HepG2 (cell line): Measurements from ENCODE around the gene WBP1. TPM values are rescaled to one million over a fixed set of nuclear protein-coding genes. Genes with fewer than 3 reads are reported as not detected.

Experiments used
- AGO1 ChIP-seq: fragments of 200-400 bp; formaldehyde crosslinking; IDR thresholded peaks from 2 replicates; pipeline ENCODE4 v1.6.1; 2017; ENCODE audit warnings: mild to moderate bottlenecking, low read depth, low read length, moderate library complexity; ENCODE audit not compliant: poor library complexity, severe bottlenecking
- AKAP8 ChIP-seq: sonication (generic); formaldehyde crosslinking; IDR thresholded peaks from 2 replicates; pipeline ENCODE4 v1.5.1; 2020; ENCODE audit warnings: mild to moderate bottlenecking, missing genetic modification reagents
- GFI1 ChIP-seq: sonication (generic); formaldehyde crosslinking; IDR thresholded peaks from 2 replicates; pipeline ENCODE4 v1.5.0; 2020; ENCODE audit warnings: missing genetic modification reagents, mild to moderate bottlenecking, borderline replicate concordance
- GZF1 ChIP-seq: sonication (generic); formaldehyde crosslinking; IDR thresholded peaks from 2 replicates; pipeline ENCODE4 v1.5.1; 2020; ENCODE audit warnings: mild to moderate bottlenecking, missing genetic modification reagents
- KAT7 ChIP-seq: IDR thresholded peaks from 2 replicates; pipeline ENCODE4 v1.6.1; 2018; ENCODE audit warnings: borderline replicate concordance, missing compliant biosample characterization
- KDM5B ChIP-seq: sonication (generic); formaldehyde crosslinking; IDR thresholded peaks from 2 replicates; pipeline ENCODE4 v1.4.0; 2020; ENCODE audit warnings: missing genetic modification reagents, mild to moderate bottlenecking, borderline replicate concordance
- NFIC ChIP-seq: IDR thresholded peaks from 2 replicates; pipeline ENCODE4 v1.6.1; 2012; ENCODE audit warnings: mild to moderate bottlenecking, low read length, inconsistent platforms
- NR2C2 ChIP-seq: sonication (generic); formaldehyde crosslinking; IDR thresholded peaks from 2 replicates; pipeline ENCODE4 v1.4.0; 2020; ENCODE audit warnings: missing genetic modification reagents, mild to moderate bottlenecking, moderate library complexity, borderline replicate concordance
- RFXAP ChIP-seq: sonication (generic); formaldehyde crosslinking; IDR thresholded peaks from 2 replicates; pipeline ENCODE4 v1.4.0; 2020; ENCODE audit warnings: missing genetic modification reagents, borderline replicate concordance
- SP4 ChIP-seq: sonication (generic); formaldehyde crosslinking; IDR thresholded peaks from 2 replicates; pipeline ENCODE4 v1.8.1; 2023; ENCODE audit warnings: mild to moderate bottlenecking, missing genetic modification reagents
- SRSF4 ChIP-seq: fragments of 200-400 bp; formaldehyde crosslinking; IDR thresholded peaks from one replicate; pipeline ENCODE4 v1.6.1; 2018; ENCODE audit warnings: mild to moderate bottlenecking, low read depth, low read length, moderate library complexity; ENCODE audit not compliant: poor library complexity, severe bottlenecking
- ZMYM4 ChIP-seq: sonication (generic); formaldehyde crosslinking; IDR thresholded peaks from 2 replicates; pipeline ENCODE4 v1.8.1; 2023; ENCODE audit warnings: mild to moderate bottlenecking, missing genetic modification reagents
- polyA plus RNA-seq, 8 experiments: library from polyadenylated mRNA; depleted of rRNA in 3 of 8; stranded (reverse) in 7 of 8; unstranded in 1 of 8; fragments of >200 nt; fragmentation: Illumina TruSeq in 4 of 8; extraction: Trizol in 4 of 8; gene quantifications; 2 replicates each; pipeline versions ENCODE4 v1.2.1 to v1.2.3, GENCODE V29; 2011 to 2016; ENCODE audit warnings: low read depth in 4 of 8, missing spikeins in 1 of 8, mixed read lengths in 1 of 8; ENCODE audit not compliant: insufficient read depth in 1 of 8
- total RNA-seq, 5 experiments: library from RNA; depleted of rRNA; stranded (reverse); fragments of >200 nt; fragmentation: Illumina TruSeq; extraction: Trizol; gene quantifications; 2 replicates each; pipeline ENCODE4 v1.2.3, GENCODE V29; 2016; ENCODE audit warnings: low read depth in 1 of 5
- TF ChIP-seq, protein P1 (sequence below): sonication (generic); formaldehyde crosslinking; IDR thresholded peaks from 2 replicates; pipeline ENCODE4 v1.4.0; 2020; ENCODE audit warnings: mild to moderate bottlenecking, missing genetic modification reagents, borderline replicate concordance
- TF ChIP-seq, protein P2 (sequence below): sonication (generic); formaldehyde crosslinking; IDR thresholded peaks from 2 replicates; pipeline ENCODE4 v1.4.0; 2020; ENCODE audit warnings: missing genetic modification reagents
- TF ChIP-seq, protein P3 (sequence below): sonication (generic); formaldehyde crosslinking; IDR thresholded peaks from 2 replicates; pipeline ENCODE4 v1.9.0; 2022; ENCODE audit warnings: missing genetic modification reagents, mild to moderate bottlenecking, borderline replicate concordance
- TF ChIP-seq, protein P4 (sequence below): sonication (generic); formaldehyde crosslinking; IDR thresholded peaks from 2 replicates; pipeline ENCODE4 v1.5.1; 2020; ENCODE audit warnings: missing genetic modification reagents, mild to moderate bottlenecking, borderline replicate concordance

The WBP1 gene
- total and polyA plus RNA-seq, 2 of the 13 experiments (the other 11 are each of a cell fraction or from before 2014, with no cell fraction given) = 38.8 to 85.7 TPM

DNA sequence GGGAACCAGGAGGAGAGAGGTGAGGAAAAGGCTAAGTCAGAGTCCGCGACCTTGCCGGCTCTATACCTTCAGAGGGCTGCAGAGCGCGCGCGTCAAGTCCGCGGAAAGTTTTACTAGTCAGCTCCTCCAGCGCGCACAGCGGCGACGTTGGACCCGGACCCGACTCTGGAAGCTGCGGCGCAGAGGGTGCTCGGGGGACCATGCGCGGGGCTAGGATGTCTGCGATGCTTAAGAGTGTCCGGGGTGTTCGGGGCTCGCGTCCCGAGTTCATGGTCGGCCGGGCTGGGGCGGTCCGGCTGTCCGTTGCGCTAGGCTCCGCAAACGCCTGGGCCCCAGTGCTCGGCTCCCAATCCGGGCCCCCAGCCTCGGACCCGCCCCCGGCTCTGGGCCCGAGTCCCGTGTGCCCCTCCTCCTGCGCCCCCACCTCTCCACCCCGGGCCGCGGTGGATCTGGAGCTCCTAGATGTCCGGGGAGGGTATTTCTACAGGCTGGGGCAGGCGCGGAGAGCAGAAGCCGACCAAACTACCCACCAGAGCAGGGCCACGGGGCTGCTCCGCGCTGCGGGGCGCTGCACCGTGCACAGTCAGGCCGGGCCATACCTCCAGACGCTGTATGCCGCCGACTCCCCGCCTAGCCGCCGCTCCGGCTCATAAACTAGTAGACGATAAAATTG lies 41.2 kb downstream of the WBP1 start, which contains the start of gene LBX2 (continued):
- TF ChIP-seq NR2C2 (CRISPR knock-in tag) = 0 out of 2 replicates have a peak, but pooled peaks have one; percentile 10
- TF ChIP-seq, protein P1, sequence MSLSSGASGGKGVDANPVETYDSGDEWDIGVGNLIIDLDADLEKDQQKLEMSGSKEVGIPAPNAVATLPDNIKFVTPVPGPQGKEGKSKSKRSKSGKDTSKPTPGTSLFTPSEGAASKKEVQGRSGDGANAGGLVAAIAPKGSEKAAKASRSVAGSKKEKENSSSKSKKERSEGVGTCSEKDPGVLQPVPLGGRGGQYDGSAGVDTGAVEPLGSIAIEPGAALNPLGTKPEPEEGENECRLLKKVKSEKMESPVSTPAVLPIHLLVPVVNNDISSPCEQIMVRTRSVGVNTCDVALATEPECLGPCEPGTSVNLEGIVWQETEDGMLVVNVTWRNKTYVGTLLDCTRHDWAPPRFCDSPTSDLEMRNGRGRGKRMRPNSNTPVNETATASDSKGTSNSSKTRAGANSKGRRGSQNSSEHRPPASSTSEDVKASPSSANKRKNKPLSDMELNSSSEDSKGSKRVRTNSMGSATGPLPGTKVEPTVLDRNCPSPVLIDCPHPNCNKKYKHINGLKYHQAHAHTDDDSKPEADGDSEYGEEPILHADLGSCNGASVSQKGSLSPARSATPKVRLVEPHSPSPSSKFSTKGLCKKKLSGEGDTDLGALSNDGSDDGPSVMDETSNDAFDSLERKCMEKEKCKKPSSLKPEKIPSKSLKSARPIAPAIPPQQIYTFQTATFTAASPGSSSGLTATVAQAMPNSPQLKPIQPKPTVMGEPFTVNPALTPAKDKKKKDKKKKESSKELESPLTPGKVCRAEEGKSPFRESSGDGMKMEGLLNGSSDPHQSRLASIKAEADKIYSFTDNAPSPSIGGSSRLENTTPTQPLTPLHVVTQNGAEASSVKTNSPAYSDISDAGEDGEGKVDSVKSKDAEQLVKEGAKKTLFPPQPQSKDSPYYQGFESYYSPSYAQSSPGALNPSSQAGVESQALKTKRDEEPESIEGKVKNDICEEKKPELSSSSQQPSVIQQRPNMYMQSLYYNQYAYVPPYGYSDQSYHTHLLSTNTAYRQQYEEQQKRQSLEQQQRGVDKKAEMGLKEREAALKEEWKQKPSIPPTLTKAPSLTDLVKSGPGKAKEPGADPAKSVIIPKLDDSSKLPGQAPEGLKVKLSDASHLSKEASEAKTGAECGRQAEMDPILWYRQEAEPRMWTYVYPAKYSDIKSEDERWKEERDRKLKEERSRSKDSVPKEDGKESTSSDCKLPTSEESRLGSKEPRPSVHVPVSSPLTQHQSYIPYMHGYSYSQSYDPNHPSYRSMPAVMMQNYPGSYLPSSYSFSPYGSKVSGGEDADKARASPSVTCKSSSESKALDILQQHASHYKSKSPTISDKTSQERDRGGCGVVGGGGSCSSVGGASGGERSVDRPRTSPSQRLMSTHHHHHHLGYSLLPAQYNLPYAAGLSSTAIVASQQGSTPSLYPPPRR (CRISPR knock-in tag) = 0 out of 2 replicates have a peak, but pooled peaks have one; percentile 27
- TF ChIP-seq AKAP8 (CRISPR knock-in tag) = peak; percentile 68; the same call in 1 of the 2 replicates
- TF ChIP-seq SP4 = 0 out of 2 replicates have a peak, but pooled peaks have one; percentile 1
- TF ChIP-seq KAT7 (CRISPR knock-in tag) = 0 out of 2 replicates have a peak, but pooled peaks have one; percentile 19
- TF ChIP-seq, protein P2, sequence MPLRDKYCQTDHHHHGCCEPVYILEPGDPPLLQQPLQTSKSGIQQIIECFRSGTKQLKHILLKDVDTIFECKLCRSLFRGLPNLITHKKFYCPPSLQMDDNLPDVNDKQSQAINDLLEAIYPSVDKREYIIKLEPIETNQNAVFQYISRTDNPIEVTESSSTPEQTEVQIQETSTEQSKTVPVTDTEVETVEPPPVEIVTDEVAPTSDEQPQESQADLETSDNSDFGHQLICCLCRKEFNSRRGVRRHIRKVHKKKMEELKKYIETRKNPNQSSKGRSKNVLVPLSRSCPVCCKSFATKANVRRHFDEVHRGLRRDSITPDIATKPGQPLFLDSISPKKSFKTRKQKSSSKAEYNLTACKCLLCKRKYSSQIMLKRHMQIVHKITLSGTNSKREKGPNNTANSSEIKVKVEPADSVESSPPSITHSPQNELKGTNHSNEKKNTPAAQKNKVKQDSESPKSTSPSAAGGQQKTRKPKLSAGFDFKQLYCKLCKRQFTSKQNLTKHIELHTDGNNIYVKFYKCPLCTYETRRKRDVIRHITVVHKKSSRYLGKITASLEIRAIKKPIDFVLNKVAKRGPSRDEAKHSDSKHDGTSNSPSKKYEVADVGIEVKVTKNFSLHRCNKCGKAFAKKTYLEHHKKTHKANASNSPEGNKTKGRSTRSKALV = peak; percentile 85; the same call in 1 of the 2 replicates
- TF ChIP-seq AGO1 = peak; percentile 84
- TF ChIP-seq NFIC = no peak
- peak; percentile 5; the same call in 1 of the 2 replicates for TF ChIP-seq ZMYM4 (CRISPR knock-in tag)
- TF ChIP-seq GFI1 (CRISPR knock-in tag) = peak; percentile 43; the same call in 1 of the 2 replicates
- peak; percentile 15; the same call in 1 of the 2 replicates for TF ChIP-seq RFXAP (CRISPR knock-in tag)
- 0 out of 2 replicates have a peak, but pooled peaks have one; percentile 69 for TF ChIP-seq GZF1
- TF ChIP-seq, protein P3, sequence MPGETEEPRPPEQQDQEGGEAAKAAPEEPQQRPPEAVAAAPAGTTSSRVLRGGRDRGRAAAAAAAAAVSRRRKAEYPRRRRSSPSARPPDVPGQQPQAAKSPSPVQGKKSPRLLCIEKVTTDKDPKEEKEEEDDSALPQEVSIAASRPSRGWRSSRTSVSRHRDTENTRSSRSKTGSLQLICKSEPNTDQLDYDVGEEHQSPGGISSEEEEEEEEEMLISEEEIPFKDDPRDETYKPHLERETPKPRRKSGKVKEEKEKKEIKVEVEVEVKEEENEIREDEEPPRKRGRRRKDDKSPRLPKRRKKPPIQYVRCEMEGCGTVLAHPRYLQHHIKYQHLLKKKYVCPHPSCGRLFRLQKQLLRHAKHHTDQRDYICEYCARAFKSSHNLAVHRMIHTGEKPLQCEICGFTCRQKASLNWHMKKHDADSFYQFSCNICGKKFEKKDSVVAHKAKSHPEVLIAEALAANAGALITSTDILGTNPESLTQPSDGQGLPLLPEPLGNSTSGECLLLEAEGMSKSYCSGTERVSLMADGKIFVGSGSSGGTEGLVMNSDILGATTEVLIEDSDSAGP (CRISPR knock-in tag) = peak; percentile 60; the same call in 1 of the 2 replicates
- TF ChIP-seq, protein P4, sequence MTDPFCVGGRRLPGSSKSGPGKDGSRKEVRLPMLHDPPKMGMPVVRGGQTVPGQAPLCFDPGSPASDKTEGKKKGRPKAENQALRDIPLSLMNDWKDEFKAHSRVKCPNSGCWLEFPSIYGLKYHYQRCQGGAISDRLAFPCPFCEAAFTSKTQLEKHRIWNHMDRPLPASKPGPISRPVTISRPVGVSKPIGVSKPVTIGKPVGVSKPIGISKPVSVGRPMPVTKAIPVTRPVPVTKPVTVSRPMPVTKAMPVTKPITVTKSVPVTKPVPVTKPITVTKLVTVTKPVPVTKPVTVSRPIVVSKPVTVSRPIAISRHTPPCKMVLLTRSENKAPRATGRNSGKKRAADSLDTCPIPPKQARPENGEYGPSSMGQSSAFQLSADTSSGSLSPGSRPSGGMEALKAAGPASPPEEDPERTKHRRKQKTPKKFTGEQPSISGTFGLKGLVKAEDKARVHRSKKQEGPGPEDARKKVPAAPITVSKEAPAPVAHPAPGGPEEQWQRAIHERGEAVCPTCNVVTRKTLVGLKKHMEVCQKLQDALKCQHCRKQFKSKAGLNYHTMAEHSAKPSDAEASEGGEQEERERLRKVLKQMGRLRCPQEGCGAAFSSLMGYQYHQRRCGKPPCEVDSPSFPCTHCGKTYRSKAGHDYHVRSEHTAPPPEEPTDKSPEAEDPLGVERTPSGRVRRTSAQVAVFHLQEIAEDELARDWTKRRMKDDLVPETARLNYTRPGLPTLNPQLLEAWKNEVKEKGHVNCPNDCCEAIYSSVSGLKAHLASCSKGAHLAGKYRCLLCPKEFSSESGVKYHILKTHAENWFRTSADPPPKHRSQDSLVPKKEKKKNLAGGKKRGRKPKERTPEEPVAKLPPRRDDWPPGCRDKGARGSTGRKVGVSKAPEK (CRISPR knock-in tag) = peak; percentile 75; the same call in 1 of the 2 replicates
- 0 out of 2 replicates have a peak, but pooled peaks have one; percentile 21 for TF ChIP-seq KDM5B (CRISPR knock-in tag)
- TF ChIP-seq SRSF4 = no peak
